ENCODE measurements around the gene FASTK. TPM values are rescaled to one million over a fixed set of nuclear protein-coding genes. Genes with fewer than 3 reads are reported as not detected.

The FASTK gene
- polyA plus RNA-seq, 1 donor (not counting 4 experiments of a cell fraction or from before 2014, with no cell fraction given) = 27.2 TPM

- Histone ChIP-seq H3K27ac (ENCODE audit: control insufficient read depth, insufficient read depth, low read length) (no peak within 1 kb of the TSS), H3K9ac (ENCODE audit: control insufficient read depth, extremely low read depth, insufficient read depth, low read length) (no peak within 1 kb of the TSS), H3K27me3 (ENCODE audit: control insufficient read depth, extremely low read depth, insufficient read depth, low read length) (peaks cover 4% of the 10 kb centered on the region), H3K4me1 (ENCODE audit: control insufficient read depth, extremely low read depth, insufficient read depth, low read length) (peaks cover 3% of the 10 kb centered on the region), H3K36me3 (ENCODE audit: control insufficient read depth in 2 of 2, extremely low read depth in 1 of 2, insufficient read depth in 2 of 2, low read length in 2 of 2) (peaks cover 0 to 9% of the 10 kb centered on the region in 2 experiments), H3K9me3 (ENCODE audit: control insufficient read depth, low read depth, low read length) (no peaks in the 10 kb centered on the region), H3K4me2 (ENCODE audit: control insufficient read depth, extremely low read depth, insufficient read depth, low read depth, low read length) (no peak within 1 kb of the TSS), H4K20me1 (ENCODE audit: control insufficient read depth, extremely low read depth, insufficient read depth, low read length) (no peaks in the 10 kb centered on the region), H3K9me1 (ENCODE audit: control insufficient read depth, extremely low read depth, insufficient read depth, low read length) (no peaks in the 10 kb centered on the region), H3K79me2 (ENCODE audit: control insufficient read depth, insufficient read depth, low read length) (no peaks in the 10 kb centered on the region), H3K4me3 (ENCODE audit: control insufficient read depth in 2 of 3, extremely low read depth in 1 of 3, insufficient read depth in 2 of 3, low read depth in 1 of 3, low read length in 3 of 3) (no peak within 1 kb of the TSS), H2AFZ (ENCODE audit: control insufficient read depth, low read length) (no peak within 1 kb of the TSS)
- DNase-seq (ENCODE audit: low read depth, low spot score) (no peak), FAIRE-seq (no peak)
- TF ChIP-seq EZH2 (IDR thresholded peaks at IDR 0.05; ENCODE audit: low read length) (no peak), CTCF (optimal IDR thresholded peaks at IDR 0.05 in 1 of 3, IDR thresholded peaks at IDR 0.05 in 1 of 3, conservative IDR thresholded peaks at IDR 0.05 in 1 of 3; ENCODE audit: extremely low read depth in 1 of 3, insufficient read depth in 2 of 3, low read length in 3 of 3) (no peak)
- dilution Hi-C loops (cut with MboI; ENCODE audit: extremely low pct_ligation_motif_present, low sequenced_read_pairs) = no loop called here
Measured at GRCh38 chr7:151047976-151048815, 32.4 kb downstream of the FASTK start, which contains the start of gene ASIC3. Gene ASIC3 (plus strand): TSS chr7:151048531. CDS start chr7:151048886, 355 bp downstream.

DNA sequence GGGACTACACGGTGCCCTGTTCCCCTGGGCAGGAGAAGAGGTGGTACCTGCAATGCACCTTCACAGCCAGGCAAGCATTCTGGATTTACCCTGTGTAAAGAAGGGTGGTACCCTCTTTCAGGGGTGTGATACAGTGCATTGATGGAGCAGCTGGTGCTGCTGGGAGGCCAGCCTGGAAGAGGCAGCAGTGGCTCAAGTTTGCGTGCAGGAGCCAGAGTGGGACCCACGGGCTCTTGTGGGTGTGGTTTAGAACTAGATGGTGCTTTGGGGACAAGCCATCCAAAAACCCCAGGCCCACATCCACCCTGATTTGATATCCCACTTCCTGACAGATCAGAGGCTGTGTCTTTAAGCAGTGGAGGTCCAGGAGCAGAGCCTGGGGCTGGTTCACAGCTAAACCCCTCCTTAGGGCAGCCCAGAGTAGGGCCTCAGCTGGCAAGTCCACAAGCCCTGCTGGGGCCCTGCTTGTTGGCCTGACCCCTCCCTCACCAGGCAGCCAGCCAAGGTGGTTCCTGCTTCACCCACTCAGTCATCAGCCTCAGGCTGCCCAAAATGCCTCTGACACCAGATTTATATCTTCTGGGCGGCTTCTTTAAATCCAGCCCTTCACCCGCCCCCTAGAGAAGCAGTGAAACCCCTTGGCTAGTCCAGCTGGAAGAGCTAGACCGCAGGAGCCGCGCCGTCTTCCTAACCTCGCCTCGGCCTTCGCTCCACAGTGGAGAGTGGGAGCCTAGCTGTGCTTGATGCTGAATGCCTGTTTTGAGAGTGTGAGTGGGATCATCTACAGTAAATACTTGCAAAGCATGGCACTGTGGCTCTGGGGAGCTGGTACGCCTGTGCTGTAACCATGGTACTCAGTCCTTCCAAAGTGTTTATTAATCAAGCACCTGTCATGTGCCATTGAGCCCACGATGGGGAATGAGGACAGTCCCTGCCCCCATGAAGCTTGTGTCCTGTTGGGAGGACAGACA is 33.7 kb downstream of the FASTK start:
- DNase-seq (ENCODE audit: low read depth, low spot score) (no peak), FAIRE-seq (no peak)
- peaks cover 4% of the 10 kb centered on the region for H3K27me3 ChIP-seq (ENCODE audit: control insufficient read depth, extremely low read depth, insufficient read depth, low read length)
- H3K4me1 ChIP-seq (ENCODE audit: control insufficient read depth, extremely low read depth, insufficient read depth, low read length) = peaks cover 3% of the 10 kb centered on the region
- TF ChIP-seq CTCF (optimal IDR thresholded peaks at IDR 0.05 in 1 of 3, IDR thresholded peaks at IDR 0.05 in 1 of 3, conservative IDR thresholded peaks at IDR 0.05 in 1 of 3; ENCODE audit: extremely low read depth in 1 of 3, insufficient read depth in 2 of 3, low read length in 3 of 3) (no peak), EZH2 (IDR thresholded peaks at IDR 0.05; ENCODE audit: low read length) (no peak)
- no peak overlapping the region for H3K4me3 ChIP-seq (ENCODE audit: control insufficient read depth in 2 of 3, extremely low read depth in 1 of 3, insufficient read depth in 2 of 3, low read depth in 1 of 3, low read length in 3 of 3)
- H2AFZ ChIP-seq (ENCODE audit: control insufficient read depth, low read length) = no peak overlapping the region
- dilution Hi-C loops (cut with MboI; ENCODE audit: extremely low pct_ligation_motif_present, low sequenced_read_pairs) = no loop called here
- H3K9ac ChIP-seq (ENCODE audit: control insufficient read depth, extremely low read depth, insufficient read depth, low read length) = no peak overlapping the region
- no peaks in the 10 kb centered on the region for H3K9me1 ChIP-seq (ENCODE audit: control insufficient read depth, extremely low read depth, insufficient read depth, low read length)
- no peak overlapping the region for H3K27ac ChIP-seq (ENCODE audit: control insufficient read depth, insufficient read depth, low read length)
- H3K79me2 ChIP-seq (ENCODE audit: control insufficient read depth, insufficient read depth, low read length) = no peaks in the 10 kb centered on the region
- no peaks in the 10 kb centered on the region for H3K9me3 ChIP-seq (ENCODE audit: control insufficient read depth, low read depth, low read length)
- no peaks in the 10 kb centered on the region for H4K20me1 ChIP-seq (ENCODE audit: control insufficient read depth, extremely low read depth, insufficient read depth, low read length)
- no peak overlapping the region for H3K4me2 ChIP-seq (ENCODE audit: control insufficient read depth, extremely low read depth, insufficient read depth, low read depth, low read length)
- peaks cover 5 to 14% of the 10 kb centered on the region in 2 experiments for H3K36me3 ChIP-seq (ENCODE audit: control insufficient read depth in 2 of 2, extremely low read depth in 1 of 2, insufficient read depth in 2 of 2, low read length in 2 of 2)

Measured in keratinocyte (primary cell).